Gastrocnemius medialis (tissue), 4 donors: ENCODE data around the gene DTNA. TPM values are rescaled to one million over a fixed set of nuclear protein-coding genes. Genes with fewer than 3 reads are reported as not detected.

Experiments used
- ATAC-seq, 2 donors: fragments of 150-250 bp; one replicate each; pipeline ENCODE4 v1.9.1; 2016
- DNase-seq, 2 donors: peaks; one replicate each; pipeline ENCODE4 v3.0.0-alpha.2; 2019
- H3K27ac ChIP-seq, 4 donors: fragments of 200-600 bp; sonication (generic); 1 replicate in 1 of 4; 2 replicates in 3 of 4; pipeline ENCODE4 v1.5.1; 2016 to 2018; ENCODE audit warnings: mild to moderate bottlenecking in 2 of 4, moderate library complexity in 1 of 4
- H3K27me3 ChIP-seq, 3 donors: fragments of 200-600 bp; sonication (generic) in 2 of 3; 1 replicate in 1 of 3; 2 replicates in 2 of 3; pipeline versions ENCODE4 v1.5.1 to v1.6.0; 2016 to 2019; ENCODE audit warnings: mild to moderate bottlenecking in 1 of 3, moderate library complexity in 1 of 3
- H3K36me3 ChIP-seq, 2 donors: fragments of 200-600 bp; sonication (generic) in 1 of 2; one replicate each; pipeline ENCODE4 v1.5.1; 2017 to 2018
- H3K4me1 ChIP-seq, 2 donors: fragments of 200-600 bp; sonication (generic) in 1 of 2; one replicate each; pipeline ENCODE4 v1.5.1; 2016 to 2017; ENCODE audit warnings: mild to moderate bottlenecking in 2 of 2
- H3K4me3 ChIP-seq, 4 donors: fragments of 200-600 bp; sonication (generic) in 3 of 4; 1 replicate in 1 of 4; 2 replicates in 3 of 4; pipeline ENCODE4 v1.5.1; 2016 to 2019; ENCODE audit warnings: mild to moderate bottlenecking in 2 of 4
- H3K9me3 ChIP-seq, 3 donors: fragments of 200-600 bp; sonication (generic) in 2 of 3; 1 replicate in 1 of 3; 2 replicates in 2 of 3; pipeline ENCODE4 v1.5.1; 2016 to 2019
- CTCF ChIP-seq, 5 experiments: fragments of 450-650 bp in 3 of 5; fragments of 200-600 bp in 2 of 5; sonication (generic) in 2 of 5; IDR thresholded peaks in 4 of 5; conservative IDR thresholded peaks in 1 of 5; 1 replicate in 4 of 5; 2 replicates in 1 of 5; pipeline ENCODE4 v1.5.1; 2016 to 2019; ENCODE audit warnings: antibody characterized with exemption in 5 of 5, mild to moderate bottlenecking in 3 of 5, moderate library complexity in 3 of 5
- POLR2A ChIP-seq, 2 donors: fragments of 450-650 bp; IDR thresholded peaks; one replicate each; pipeline ENCODE4 v1.6.1; 2017; ENCODE audit warnings: antibody characterized with exemption in 2 of 2, mild to moderate bottlenecking in 2 of 2, moderate library complexity in 2 of 2
- in situ Hi-C, 4 donors: fragments of 200-750 bp; cut with MboI; loops; one replicate each; pipeline versions ENCODE4 v1.15.0 to v1.8.0; 2017; ENCODE audit warnings: low sequenced_read_pairs in 4 of 4
- intact Hi-C: fragments of 100-400 bp; cut with DNase I; formaldehyde crosslinking; loops from one replicate; pipeline ENCODE4 v1.15.1; 2023; ENCODE audit warnings: low total_unique reads
- total RNA-seq, 4 donors: library from RNA; depleted of rRNA; stranded (reverse); fragments of >200 nt; gene quantifications; one replicate each; pipeline versions ENCODE4 v1.1.0 to v1.2.3, GENCODE V29; 2016

Gene DTNA
- total RNA-seq, 4 donors from 2014 or later, result 38.6 to 63.9 (median 56.1) TPM

GRCh38 chr18:34697891-34698290 is 12.2 kb upstream of the DTNA start:
- no peaks in the 10 kb centered on the region for H3K9me3 ChIP-seq
- no peaks in the 10 kb centered on the region for H3K27me3 ChIP-seq
- no peak overlapping the region for H3K4me3 ChIP-seq
- no peak for TF ChIP-seq CTCF (IDR thresholded peaks at IDR 0.05 in 4 of 5, conservative IDR thresholded peaks at IDR 0.05 in 1 of 5)
- no peak for TF ChIP-seq POLR2A (IDR thresholded peaks at IDR 0.05)
- intact Hi-C loops (no loop called here), in situ Hi-C loops (no loop called here)
- no peaks in the 10 kb centered on the region for H3K36me3 ChIP-seq
- DNase-seq (no peak), ATAC-seq (no peak)
- peaks cover 19 to 45% of the 10 kb centered on the region in 2 donors for H3K4me1 ChIP-seq
- no peak overlapping the region for H3K27ac ChIP-seq

GRCh38 chr18:34701911-34702310 is 8.2 kb upstream of the DTNA start:
- no peak for TF ChIP-seq CTCF (IDR thresholded peaks at IDR 0.05 in 4 of 5, conservative IDR thresholded peaks at IDR 0.05 in 1 of 5)
- no peak for TF ChIP-seq POLR2A (IDR thresholded peaks at IDR 0.05)
- Histone ChIP-seq H3K4me1 (peaks cover 19 to 28% of the 10 kb centered on the region in 2 donors), H3K4me3 (no peak overlapping the region), H3K27ac (peak overlapping the region in 3 of 4 donors; percentile 22 to 63 (median 56)), H3K9me3 (no peaks in the 10 kb centered on the region), H3K27me3 (no peaks in the 10 kb centered on the region), H3K36me3 (no peaks in the 10 kb centered on the region)
- in situ Hi-C loops, result no loop called here
- ATAC-seq (peak in 1 of 2 donors; percentile 42), DNase-seq (no peak)
- intact Hi-C loops, result no loop called here

DNA sequence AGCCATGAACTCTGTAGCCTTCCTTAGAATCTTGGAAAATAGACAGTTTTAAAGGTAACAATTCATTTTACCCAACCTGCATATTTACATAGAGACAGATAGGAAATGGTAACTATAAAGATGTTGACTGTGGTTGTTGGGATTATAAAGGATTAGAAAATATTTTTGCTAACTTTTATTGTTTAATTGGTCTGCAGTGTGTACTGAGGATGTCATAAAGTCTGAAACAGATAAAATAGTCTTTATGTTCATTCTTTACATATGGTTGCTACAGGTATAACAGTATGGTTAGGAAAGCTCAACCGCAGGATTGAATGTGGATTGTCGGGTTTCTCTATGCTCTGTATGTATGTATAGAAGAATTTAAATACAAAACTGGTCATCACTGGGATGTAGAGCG is 7.3 kb upstream of the DTNA start:
- no peaks in the 10 kb centered on the region for H3K9me3 ChIP-seq
- H3K27me3 ChIP-seq, result no peaks in the 10 kb centered on the region
- H3K27ac ChIP-seq, result peak overlapping the region in 3 of 4 donors; percentile 22 to 63 (median 56)
- TF ChIP-seq CTCF (IDR thresholded peaks at IDR 0.05 in 4 of 5, conservative IDR thresholded peaks at IDR 0.05 in 1 of 5) (no peak), POLR2A (IDR thresholded peaks at IDR 0.05) (no peak)
- in situ Hi-C loops (no loop called here), intact Hi-C loops (no loop called here)
- no peak for DNase-seq
- peaks cover 25 to 35% of the 10 kb centered on the region in 2 donors for H3K4me1 ChIP-seq
- H3K36me3 ChIP-seq, result no peaks in the 10 kb centered on the region
- no peak for ATAC-seq
- no peak overlapping the region for H3K4me3 ChIP-seq

DNA sequence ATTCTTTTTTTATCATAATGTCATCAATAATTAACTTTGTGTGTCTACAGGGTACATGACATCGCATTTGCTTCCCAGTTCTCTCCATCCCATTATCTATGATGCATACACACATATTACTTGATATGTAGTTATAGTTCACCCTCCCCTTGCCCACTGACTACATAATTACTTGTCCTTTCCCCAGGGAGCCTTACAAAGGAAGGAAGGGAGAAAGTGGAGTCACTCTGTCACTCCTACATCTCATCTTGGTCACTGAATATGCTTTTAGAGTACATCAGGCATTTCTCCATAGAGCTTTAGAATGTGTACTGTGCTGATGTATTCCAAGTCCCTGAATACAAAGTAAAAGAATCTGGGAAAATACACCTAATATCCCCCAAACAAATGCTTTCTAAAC is 6.0 kb upstream of the DTNA start:
- ATAC-seq, result no peak
- Histone ChIP-seq H3K4me1 (peaks cover 37 to 48% of the 10 kb centered on the region in 2 donors), H3K36me3 (no peaks in the 10 kb centered on the region), H3K4me3 (no peak overlapping the region), H3K27me3 (no peaks in the 10 kb centered on the region), H3K9me3 (no peaks in the 10 kb centered on the region), H3K27ac (peak overlapping the region in 2 of 4 donors; percentile 24 to 27)
- in situ Hi-C loops (no loop called here), intact Hi-C loops (no loop called here)
- TF ChIP-seq CTCF (IDR thresholded peaks at IDR 0.05 in 4 of 5, conservative IDR thresholded peaks at IDR 0.05 in 1 of 5) (no peak), POLR2A (IDR thresholded peaks at IDR 0.05) (no peak)
- no peak for DNase-seq

GRCh38 chr18:34704823-34705222 is 5.3 kb upstream of the DTNA start:
- TF ChIP-seq CTCF (IDR thresholded peaks at IDR 0.05 in 4 of 5, conservative IDR thresholded peaks at IDR 0.05 in 1 of 5), result no peak
- TF ChIP-seq POLR2A (IDR thresholded peaks at IDR 0.05), result no peak
- Histone ChIP-seq H3K9me3 (no peaks in the 10 kb centered on the region), H3K36me3 (no peaks in the 10 kb centered on the region), H3K4me3 (no peak overlapping the region), H3K27ac (peak overlapping the region in 2 of 4 donors; percentile 27 to 76), H3K27me3 (no peaks in the 10 kb centered on the region), H3K4me1 (peaks cover 42 to 55% of the 10 kb centered on the region in 2 donors)
- in situ Hi-C loops (no loop called here), intact Hi-C loops (loop anchor here (5.0 kb wide), 3 partner anchors 43 to 132 kb away; no protein-coding TSS in a partner anchor)
- ATAC-seq (no peak), DNase-seq (no peak)
